Natural killer cell (primary cell): ENCODE results near the gene LMAN2L. TPM values are rescaled to one million over a fixed set of nuclear protein-coding genes. Genes with fewer than 3 reads are reported as not detected.

Experiments
- ATAC-seq, 3 donors: fragments of 150-1000 bp in 2 of 3; fragments of 200-7000 bp in 1 of 3; cut with Tn5 transposase; 1 replicate in 1 of 3; 2 replicates in 2 of 3; pipeline ENCODE4 v1.10.0; 2021; ENCODE audit warnings: mild to moderate bottlenecking in 2 of 3, moderate library complexity in 2 of 3
- DNase-seq, 2 donors: peaks; one replicate each; pipeline versions ENCODE4 v3.0.0 to v3.0.0-alpha.2; 2013 to 2021; ENCODE audit warnings: mixed read lengths in 1 of 2
- H3K27ac ChIP-seq: one replicate; pipeline ENCODE4 v1.5.1; 2013; ENCODE audit warnings: mild to moderate bottlenecking, low read length
- H3K27me3 ChIP-seq: one replicate; pipeline ENCODE4 v1.6.1; 2013; ENCODE audit warnings: low read length; ENCODE audit not compliant: control insufficient read depth, insufficient read depth
- H3K36me3 ChIP-seq: one replicate; pipeline ENCODE4 v1.6.1; 2013; ENCODE audit warnings: low read length; ENCODE audit not compliant: control insufficient read depth, insufficient read depth
- H3K4me1 ChIP-seq: one replicate; pipeline ENCODE4 v1.6.1; 2013; ENCODE audit warnings: low read length; ENCODE audit not compliant: control insufficient read depth, insufficient read depth
- H3K4me3 ChIP-seq: one replicate; pipeline ENCODE4 v1.5.1; 2013; ENCODE audit warnings: low read length
- H3K9me3 ChIP-seq: one replicate; pipeline ENCODE4 v1.6.1; 2013; ENCODE audit warnings: low read length; ENCODE audit not compliant: control insufficient read depth, insufficient read depth
- H3K27ac Mint-ChIP-seq, 2 donors: one replicate each; pipeline ENCODE4 v1.8.0; 2022; ENCODE audit warnings: mild to moderate bottlenecking in 2 of 2, mixed read lengths in 2 of 2, moderate library complexity in 1 of 2
- H3K27me3 Mint-ChIP-seq, 2 donors: one replicate each; pipeline ENCODE4 v1.8.0; 2022; ENCODE audit warnings: low read depth in 2 of 2, mixed read lengths in 2 of 2
- H3K36me3 Mint-ChIP-seq: one replicate; pipeline ENCODE4 v1.8.0; 2022; ENCODE audit warnings: mixed read lengths
- H3K4me1 Mint-ChIP-seq, 2 donors: one replicate each; pipeline ENCODE4 v1.8.0; 2022; ENCODE audit warnings: mixed read lengths in 2 of 2
- H3K4me3 Mint-ChIP-seq: one replicate; pipeline ENCODE4 v1.8.0; 2022; ENCODE audit warnings: mild to moderate bottlenecking, moderate library complexity, mixed read lengths
- H3K9me3 Mint-ChIP-seq, 2 donors: one replicate each; pipeline ENCODE4 v1.8.0; 2022; ENCODE audit warnings: mixed read lengths in 2 of 2
- CTCF ChIP-seq: fragments of 200-600 bp; IDR thresholded peaks from one replicate; pipeline ENCODE4 v1.8.0; 2022; ENCODE audit warnings: antibody characterized with exemption
- WGBS: methylation state at CpG from one replicate; pipeline ENCODE4 v1.1.7; 2013; ENCODE audit warnings: missing lambda C conversion rate; ENCODE audit not compliant: insufficient coverage; 5-methylcytosine and 5-hydroxymethylcytosine counted together
- intact Hi-C: fragments of 100-400 bp; cut with micrococcal nuclease; formaldehyde crosslinking; loops from one replicate; pipeline ENCODE4 v1.14.2; 2022
- total RNA-seq, 4 donors: library from RNA; stranded (reverse); fragments of 120-200 nt in 1 of 4; gene quantifications; one replicate each; pipeline versions ENCODE4 v1.2.3 to v1.2.4, GENCODE V29; 2013 to 2022

LMAN2L gene
- total RNA-seq, 3 donors from 2014 or later (not counting 1 experiment from before 2014, with no cell fraction given): 4.0 to 7.9 (median 5.9) TPM

GRCh38 chr2:96753661-96754282 is 13.9 kb upstream of the LMAN2L start:
- peaks cover 0 to 3% of the 10 kb centered on the region in 2 donors for H3K27me3 Mint-ChIP-seq
- H3K4me3 Mint-ChIP-seq: no peak overlapping the region
- H3K9me3 Mint-ChIP-seq: no peaks in the 10 kb centered on the region
- H3K9me3 ChIP-seq: no peaks in the 10 kb centered on the region
- WGBS: 63% methylated on average over 7 of the region's 7 CpGs
- no peaks in the 10 kb centered on the region for H3K4me1 Mint-ChIP-seq
- no peaks in the 10 kb centered on the region for H3K27me3 ChIP-seq
- no peak overlapping the region for H3K27ac Mint-ChIP-seq
- no peak for ATAC-seq
- H3K4me3 ChIP-seq: no peak overlapping the region
- intact Hi-C loops: no loop called here
- TF ChIP-seq CTCF: no peak
- H3K4me1 ChIP-seq: no peaks in the 10 kb centered on the region
- no peak overlapping the region for H3K27ac ChIP-seq
- H3K36me3 Mint-ChIP-seq: no peaks in the 10 kb centered on the region
- H3K36me3 ChIP-seq: no peaks in the 10 kb centered on the region
- DNase-seq: no peak

DNA sequence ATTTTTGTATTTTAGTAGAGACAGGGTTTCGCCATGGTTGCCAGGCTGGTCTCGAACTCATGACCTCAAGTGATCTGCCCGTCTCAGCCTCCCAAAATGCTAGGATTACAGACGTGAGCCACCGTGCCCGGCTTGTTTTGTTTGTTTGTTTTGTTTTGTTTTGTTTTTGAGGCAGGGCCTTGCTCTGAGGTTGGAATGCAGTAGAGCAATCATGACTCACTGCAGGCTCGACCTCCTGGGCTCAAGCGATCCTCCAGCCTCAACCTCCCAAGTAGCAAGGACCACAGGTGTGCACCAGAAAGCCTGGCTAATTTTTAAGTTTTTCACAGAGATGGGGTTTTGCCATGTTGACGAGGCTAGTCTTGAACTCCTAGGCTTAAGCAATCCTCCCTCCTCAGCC is 11.9 kb upstream of the LMAN2L start:
- no peaks in the 10 kb centered on the region for H3K9me3 ChIP-seq
- TF ChIP-seq CTCF: no peak
- Mint-ChIP-seq H3K4me3 (no peak overlapping the region), H3K27me3 (peaks cover 0 to 3% of the 10 kb centered on the region in 2 donors), H3K27ac (no peak overlapping the region), H3K9me3 (no peaks in the 10 kb centered on the region), H3K4me1 (no peaks in the 10 kb centered on the region), H3K36me3 (no peaks in the 10 kb centered on the region)
- no peaks in the 10 kb centered on the region for H3K36me3 ChIP-seq
- 88% methylated on average over 9 of the region's 9 CpGs for WGBS
- H3K27ac ChIP-seq: no peak overlapping the region
- H3K27me3 ChIP-seq: no peaks in the 10 kb centered on the region
- intact Hi-C loops: no loop called here
- ATAC-seq: no peak
- no peak for DNase-seq
- no peak overlapping the region for H3K4me3 ChIP-seq
- H3K4me1 ChIP-seq: no peaks in the 10 kb centered on the region

GRCh38 chr2:96747061-96747617 is 7.3 kb upstream of the LMAN2L start:
- Mint-ChIP-seq H3K27ac (no peak overlapping the region), H3K4me3 (no peak overlapping the region), H3K9me3 (no peaks in the 10 kb centered on the region), H3K36me3 (no peaks in the 10 kb centered on the region), H3K27me3 (peaks cover 0 to 3% of the 10 kb centered on the region in 2 donors), H3K4me1 (no peaks in the 10 kb centered on the region)
- Histone ChIP-seq H3K4me3 (no peak overlapping the region), H3K27ac (no peak overlapping the region), H3K9me3 (no peaks in the 10 kb centered on the region), H3K4me1 (no peaks in the 10 kb centered on the region), H3K27me3 (no peaks in the 10 kb centered on the region), H3K36me3 (no peaks in the 10 kb centered on the region)
- intact Hi-C loops: no loop called here
- WGBS: 97% methylated on average over 3 of the region's 6 CpGs
- DNase-seq: no peak
- no peak for ATAC-seq
- no peak for TF ChIP-seq CTCF
